SU-DHL-6 (cell line): ENCODE measurements around the gene KCNE4.

Experiments
- H2AFZ ChIP-seq: fragments of 200-600 bp; sonication (generic); 2 replicates; pipeline ENCODE4 v1.6.1; 2014; ENCODE audit warnings: low read depth, mild to moderate bottlenecking, moderate library complexity, mixed read lengths, antibody characterized with exemption, low read length; ENCODE audit not compliant: severe bottlenecking
- H3F3A ChIP-seq: fragments of 200-600 bp; shearing (Covaris generic); 2 replicates; pipeline ENCODE4 v1.6.0; 2016; ENCODE audit warnings: antibody characterized with exemption, mild to moderate bottlenecking; ENCODE audit not compliant: insufficient read depth
- H3K27ac ChIP-seq: fragments of 200-600 bp; sonication (generic); 2 replicates; pipeline ENCODE4 v1.5.1; 2016; ENCODE audit warnings: low read depth, mild to moderate bottlenecking, low read length, moderate library complexity, mixed read lengths
- H3K27me3 ChIP-seq: fragments of 200-600 bp; sonication (generic), shearing (Covaris generic); 2 replicates; pipeline ENCODE4 v1.6.0; 2014; ENCODE audit warnings: mild to moderate bottlenecking, low read length
- H3K36me3 ChIP-seq: fragments of 200-600 bp; sonication (generic); 2 replicates; pipeline ENCODE4 v1.6.1; 2014; ENCODE audit warnings: mild to moderate bottlenecking, low read length, mixed read lengths
- H3K4me2 ChIP-seq: fragments of 300-600, 200-600 bp; shearing (Covaris generic), sonication (generic); 2 replicates; pipeline ENCODE4 v1.6.0; 2014; ENCODE audit warnings: low read length, low read depth, mild to moderate bottlenecking; ENCODE audit not compliant: poor library complexity, severe bottlenecking
- H3K4me3 ChIP-seq: fragments of 200-600 bp; sonication (generic); 2 replicates; pipeline ENCODE4 v1.5.1; 2014; ENCODE audit warnings: antibody characterized with exemption, low read length, mild to moderate bottlenecking, mixed read lengths; ENCODE audit not compliant: insufficient read depth, poor library complexity, severe bottlenecking
- H3K79me2 ChIP-seq: fragments of 200-600 bp; sonication (generic); 2 replicates; pipeline ENCODE4 v1.6.1; 2014; ENCODE audit warnings: mild to moderate bottlenecking, low read length, moderate library complexity; ENCODE audit not compliant: insufficient read depth
- H3K9ac ChIP-seq: fragments of 200-600 bp; sonication (generic); 2 replicates; pipeline ENCODE4 v1.7.0; 2014; ENCODE audit warnings: mild to moderate bottlenecking, low read length
- H3K9me2 ChIP-seq: fragments of 200-600 bp; sonication (generic); replicated peaks from 2 replicates; pipeline ENCODE4 v1.6.1; 2014; ENCODE audit warnings: low read length; ENCODE audit not compliant: insufficient read depth
- H3K9me3 ChIP-seq: fragments of 200-600 bp; sonication (generic); 2 replicates; pipeline ENCODE4 v1.6.1; 2014; ENCODE audit warnings: low read length, mixed read lengths; ENCODE audit not compliant: insufficient read depth
- H4K20me1 ChIP-seq: fragments of 200-600 bp; sonication (generic); 2 replicates; pipeline ENCODE4 v1.6.1; 2014; ENCODE audit warnings: low read depth, mild to moderate bottlenecking, antibody characterized with exemption, low read length, moderate library complexity, mixed read lengths
- CTCF ChIP-seq: fragments of 200-600 bp; sonication (generic); IDR thresholded peaks from one replicate; pipeline ENCODE4 v1.5.1; 2017; ENCODE audit warnings: antibody characterized with exemption, mild to moderate bottlenecking, low read length, moderate library complexity; ENCODE audit not compliant: insufficient read depth, poor library complexity, severe bottlenecking
- EZH2phosphoT487 ChIP-seq: fragments of 200-600 bp; sonication (generic), shearing (Covaris generic); conservative IDR thresholded peaks from 2 replicates; pipeline ENCODE4 v1.6.1; 2018; ENCODE audit warnings: mild to moderate bottlenecking, antibody characterized with exemption, low read length, moderate library complexity, mixed read lengths

Gene KCNE4

GRCh38 chr2:223092667-223093066, 40.7 kb downstream of the KCNE4 start:
- no peaks in the 10 kb centered on the region for H3K27me3 ChIP-seq
- H3K9ac ChIP-seq = no peak overlapping the region
- H3F3A ChIP-seq = no peaks in the 10 kb centered on the region
- H3K9me2 ChIP-seq = no peaks in the 10 kb centered on the region
- H2AFZ ChIP-seq = no peak overlapping the region
- no peaks in the 10 kb centered on the region for H4K20me1 ChIP-seq
- no peak for TF ChIP-seq EZH2phosphoT487
- no peak for TF ChIP-seq CTCF
- H3K27ac ChIP-seq = no peak overlapping the region
- H3K9me3 ChIP-seq = no peaks in the 10 kb centered on the region
- H3K4me3 ChIP-seq = no peak overlapping the region
- no peak overlapping the region for H3K4me2 ChIP-seq
- no peaks in the 10 kb centered on the region for H3K79me2 ChIP-seq
- H3K36me3 ChIP-seq = no peaks in the 10 kb centered on the region

DNA sequence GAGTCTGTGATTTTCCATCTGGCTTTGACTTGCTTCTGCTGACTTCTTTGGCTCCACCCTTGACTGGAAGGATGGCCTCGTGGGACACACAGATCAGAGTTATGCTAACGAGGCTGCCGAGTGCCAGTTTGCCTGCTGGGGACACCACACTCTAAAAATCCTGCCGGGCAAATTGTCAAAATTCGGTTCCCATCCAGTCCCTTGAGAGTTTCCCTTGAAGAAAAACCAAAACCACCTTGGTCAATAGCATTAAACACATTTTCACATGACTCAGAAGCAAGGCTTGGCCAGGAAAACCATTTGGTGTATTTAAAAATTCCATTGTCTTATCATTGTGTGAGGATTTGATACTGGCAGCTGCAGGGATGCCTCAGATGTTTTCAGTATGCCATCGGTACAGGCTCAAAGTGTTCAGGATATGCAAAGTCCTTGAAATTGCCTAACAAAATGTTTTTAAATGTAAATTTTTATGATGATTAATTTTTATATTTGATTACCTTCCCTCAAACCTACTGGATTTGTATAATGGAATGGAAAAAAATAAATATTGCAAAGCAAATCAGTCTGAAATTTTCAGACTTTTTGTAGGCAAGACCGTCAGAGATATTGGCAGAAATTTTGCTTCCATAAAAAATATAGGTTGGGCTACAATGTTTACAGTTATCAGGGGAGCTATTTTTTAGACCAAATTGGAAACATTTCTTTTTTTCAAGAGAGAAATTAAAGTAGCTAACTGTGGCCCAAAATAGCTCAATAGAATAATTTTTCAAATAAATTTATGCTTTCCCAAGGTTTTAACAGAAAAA, 41.6 kb downstream of the KCNE4 start:
- H3K9me2 ChIP-seq = no peaks in the 10 kb centered on the region
- no peak overlapping the region for H3K27ac ChIP-seq
- no peak overlapping the region for H2AFZ ChIP-seq
- TF ChIP-seq CTCF (no peak), EZH2phosphoT487 (no peak)
- no peaks in the 10 kb centered on the region for H3K36me3 ChIP-seq
- H4K20me1 ChIP-seq = no peaks in the 10 kb centered on the region
- no peaks in the 10 kb centered on the region for H3F3A ChIP-seq
- no peak overlapping the region for H3K9ac ChIP-seq
- H3K27me3 ChIP-seq = no peaks in the 10 kb centered on the region
- no peaks in the 10 kb centered on the region for H3K9me3 ChIP-seq
- H3K4me2 ChIP-seq = no peak overlapping the region
- H3K4me3 ChIP-seq = no peak overlapping the region
- H3K79me2 ChIP-seq = no peaks in the 10 kb centered on the region

- no peaks in the 10 kb centered on the region for H3K79me2 ChIP-seq
- H3K9ac ChIP-seq = no peak overlapping the region
- H2AFZ ChIP-seq = no peak overlapping the region
- no peaks in the 10 kb centered on the region for H4K20me1 ChIP-seq
- H3K9me3 ChIP-seq = no peaks in the 10 kb centered on the region
- no peak overlapping the region for H3K4me2 ChIP-seq
- H3K27ac ChIP-seq = no peak overlapping the region
- TF ChIP-seq EZH2phosphoT487 (no peak), CTCF (no peak)
- H3F3A ChIP-seq = no peaks in the 10 kb centered on the region
- H3K4me3 ChIP-seq = no peak overlapping the region
- H3K9me2 ChIP-seq = no peaks in the 10 kb centered on the region
- H3K36me3 ChIP-seq = no peaks in the 10 kb centered on the region
- H3K27me3 ChIP-seq = no peaks in the 10 kb centered on the region
These were observed 43.2 kb downstream of the KCNE4 start for GRCh38 chr2:223095207-223095606.
